HFF-Myc (cell line): ENCODE data around the gene PARP8.

Experiments
- DNase-seq: peaks from one replicate; pipeline ENCODE4 v3.0.0-alpha.2; 2011; ENCODE audit warnings: low read depth; ENCODE audit errors: extremely low read depth
- H3K4me3 ChIP-seq: replicated peaks from 2 replicates; pipeline ENCODE4 v1.5.1; 2011; ENCODE audit warnings: low read depth, mild to moderate bottlenecking, control low read depth, low read length
- CTCF ChIP-seq: IDR thresholded peaks from 2 replicates; pipeline ENCODE4 v1.5.1; 2012; ENCODE audit warnings: mild to moderate bottlenecking, low read depth, low read length, control low read depth; ENCODE audit errors: missing control alignments

The PARP8 gene

GRCh38 chr5:50875002-50875344, 208.5 kb downstream of the PARP8 start:
- no peak overlapping the region for H3K4me3 ChIP-seq
- DNase-seq = no peak
- TF ChIP-seq CTCF = no peak

- DNase-seq = no peak
- no peak for TF ChIP-seq CTCF
- no peak overlapping the region for H3K4me3 ChIP-seq
Observed at GRCh38 chr5:50878470-50878869, 212.0 kb downstream of the PARP8 start.

- no peak overlapping the region for H3K4me3 ChIP-seq
- no peak for TF ChIP-seq CTCF
- DNase-seq = no peak
Observed at GRCh38 chr5:50881407-50881806, 215.0 kb downstream of the PARP8 start.

- DNase-seq = no peak
- no peak for TF ChIP-seq CTCF
- no peak overlapping the region for H3K4me3 ChIP-seq
Observed at GRCh38 chr5:50886657-50887345, 220.4 kb downstream of the PARP8 start.

GRCh38 chr5:50887889-50888633, 221.6 kb downstream of the PARP8 start:
- DNase-seq = no peak
- TF ChIP-seq CTCF = no peak

GRCh38 chr5:50888751-50889150, 222.3 kb downstream of the PARP8 start:
- DNase-seq = no peak
- H3K4me3 ChIP-seq = no peak overlapping the region
- TF ChIP-seq CTCF = no peak

More at GRCh38 chr5:50887889-50888633, 221.6 kb downstream of the PARP8 start:
- no peak overlapping the region for H3K4me3 ChIP-seq

GRCh38 chr5:50889790-50890189, 223.4 kb downstream of the PARP8 start:
- no peak for TF ChIP-seq CTCF
- H3K4me3 ChIP-seq = no peak overlapping the region
- peak; percentile 1 for DNase-seq
